NCI-H524 (cell line): ENCODE results near the gene AHCYL2.
"Not testable (repeated sequence)": the region's sequence is repeated elsewhere in the genome, so short reads cannot be mapped to it uniquely, and the experiment has no call there.

Source experiments
- DNase-seq, 2 experiments: peaks; one replicate each; lab custom pipeline; 2025; lab: John Stamatoyannopoulos, UW

The AHCYL2 gene

GRCh38 chr7:129383542-129384132, 158.8 kb downstream of the AHCYL2 start:
- DNase-seq: no peak

DNA sequence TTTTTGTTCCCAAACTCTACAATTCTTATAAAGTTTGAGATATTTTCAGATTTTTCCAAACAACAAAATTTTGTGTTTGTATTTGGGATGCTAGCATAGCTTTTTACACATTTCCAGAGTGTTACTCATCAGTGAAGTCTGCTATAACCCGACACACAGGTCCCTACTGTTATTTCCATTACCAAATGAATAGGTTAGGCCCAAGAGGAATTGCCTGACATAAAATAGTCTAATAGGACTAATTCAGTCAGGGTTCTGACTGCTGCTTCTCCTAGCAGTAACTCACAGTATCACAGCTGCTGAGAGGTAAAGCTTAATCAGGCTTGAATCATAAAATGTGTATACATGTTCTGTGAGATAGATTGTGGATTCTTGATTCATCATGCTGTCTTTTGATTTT, 160.3 kb downstream of the AHCYL2 start:
- DNase-seq: no peak

GRCh38 chr7:129385598-129385997, 160.8 kb downstream of the AHCYL2 start:
- DNase-seq: no peak

- DNase-seq: peak; percentile 47 to 75
Observed at GRCh38 chr7:129386506-129386905, 161.7 kb downstream of the AHCYL2 start.

DNA sequence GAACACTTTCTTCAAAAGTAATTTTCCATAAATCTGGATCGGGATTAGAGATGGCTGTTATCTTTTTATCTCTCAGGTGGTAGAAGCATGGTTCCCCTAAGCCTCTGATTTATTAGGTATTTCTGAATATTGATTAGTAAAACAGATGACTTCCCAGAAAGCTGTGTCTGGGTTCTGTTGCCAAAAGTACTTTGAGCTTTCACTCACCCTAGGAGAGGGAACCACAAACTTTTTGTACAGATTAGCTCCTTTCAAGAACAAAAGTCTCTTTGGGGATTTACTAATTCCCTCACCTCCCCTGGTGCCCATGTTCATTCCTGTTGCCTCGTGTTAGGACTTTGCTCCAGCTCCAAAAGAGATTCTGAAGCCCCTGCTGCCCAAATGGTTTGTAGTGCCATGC, 162.7 kb downstream of the AHCYL2 start:
- no peak for DNase-seq

- DNase-seq: no peak
Observed at GRCh38 chr7:129388333-129389098, 163.7 kb downstream of the AHCYL2 start.

- no peak for DNase-seq
Observed at GRCh38 chr7:129389829-129390228, 165.0 kb downstream of the AHCYL2 start.

DNA sequence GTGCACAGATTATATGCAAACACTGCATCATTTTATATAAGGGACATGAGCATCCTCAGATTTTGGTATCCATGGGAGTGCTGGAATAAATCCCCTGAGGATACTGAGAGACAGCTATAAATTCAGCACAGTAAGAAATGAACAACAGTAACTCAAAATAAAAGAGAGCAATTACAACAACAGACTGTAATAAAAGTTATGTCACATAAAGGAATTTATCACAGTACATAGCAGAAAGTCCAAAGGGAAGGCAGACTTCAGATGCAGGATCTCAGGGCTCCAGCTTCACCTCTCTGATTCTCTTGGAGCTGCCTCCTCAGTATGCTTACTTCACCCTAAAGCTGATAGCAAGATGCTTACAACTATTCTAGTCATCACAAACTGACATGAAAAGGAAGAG, 165.5 kb downstream of the AHCYL2 start:
- no peak for DNase-seq

GRCh38 chr7:129391546-129392171, 166.8 kb downstream of the AHCYL2 start:
- no peak for DNase-seq

DNA sequence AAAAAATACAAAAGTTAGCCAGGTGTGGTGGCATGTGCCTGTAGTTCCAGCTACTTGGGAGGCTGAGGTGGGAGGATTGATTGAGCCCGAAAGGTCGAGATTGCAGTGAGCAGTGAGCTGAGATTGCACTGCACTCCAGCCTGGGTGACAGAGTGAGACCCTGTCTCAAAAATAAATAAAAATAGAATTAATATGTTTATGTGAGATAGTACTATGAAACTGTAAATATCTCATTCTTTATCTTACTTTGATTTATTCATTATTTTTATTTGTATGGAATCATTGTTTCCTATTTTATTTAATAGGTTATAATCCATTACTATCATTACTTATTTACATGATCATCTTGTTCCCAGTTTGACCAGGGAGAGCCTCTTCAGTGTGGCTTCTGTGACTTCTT, 168.4 kb downstream of the AHCYL2 start:
- DNase-seq: no peak

DNA sequence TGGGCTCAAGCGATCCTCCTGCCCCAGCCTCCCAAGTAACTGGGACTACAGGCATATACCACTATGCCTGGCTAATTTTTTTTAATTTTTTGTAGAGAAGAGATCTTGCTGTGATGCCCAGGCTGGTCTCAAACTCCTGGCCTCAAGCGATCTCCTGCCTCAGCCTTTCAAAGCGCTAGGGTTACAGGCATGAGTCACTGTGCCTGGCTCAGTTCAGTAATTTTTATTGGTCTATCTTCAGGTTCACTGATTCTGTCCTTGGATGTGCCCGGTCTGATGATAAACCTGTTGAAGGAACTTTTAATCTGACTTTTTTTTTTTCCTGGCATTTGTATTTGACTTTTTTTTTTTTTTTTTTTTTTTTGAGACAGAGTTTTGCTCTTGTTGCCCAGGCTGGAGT, 169.3 kb downstream of the AHCYL2 start:
- DNase-seq: no peak

- DNase-seq: peak; percentile 23 to 49
Observed at GRCh38 chr7:129394982-129395914, 170.4 kb downstream of the AHCYL2 start.

GRCh38 chr7:129401228-129401966, 176.6 kb downstream of the AHCYL2 start:
- DNase-seq: no peak

GRCh38 chr7:129401967-129402860, 177.4 kb downstream of the AHCYL2 start:
- DNase-seq: no peak

- no peak for DNase-seq
Observed at GRCh38 chr7:129405527-129405926, 180.7 kb downstream of the AHCYL2 start.

GRCh38 chr7:129410238-129410637, 185.4 kb downstream of the AHCYL2 start:
- DNase-seq: not testable (repeated sequence)

- DNase-seq: no peak
Observed at GRCh38 chr7:129412501-129412900, 187.7 kb downstream of the AHCYL2 start.

DNA sequence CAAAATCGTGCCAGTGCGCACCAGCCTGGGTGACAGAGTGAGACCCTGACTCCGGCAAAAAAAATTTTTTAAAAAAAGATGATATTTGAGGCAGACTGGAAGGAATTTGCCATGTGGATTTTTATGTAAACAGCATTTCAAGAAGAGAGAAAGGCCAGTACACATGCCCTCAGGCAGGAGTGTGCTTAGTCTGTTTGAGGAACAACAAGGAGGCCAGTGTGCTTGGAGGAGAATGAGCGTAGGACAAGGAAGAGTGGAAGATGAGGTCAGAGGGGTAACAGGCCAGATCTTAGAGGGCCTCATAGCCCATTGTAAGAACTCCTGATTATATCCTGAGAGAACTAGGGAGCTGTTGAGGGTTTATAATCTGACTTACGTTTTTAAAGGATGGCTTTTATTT, 192.2 kb downstream of the AHCYL2 start:
- DNase-seq: no peak

- DNase-seq: no peak
Observed at GRCh38 chr7:129421717-129422250, 197.0 kb downstream of the AHCYL2 start.

GRCh38 chr7:129422727-129423126, 197.9 kb downstream of the AHCYL2 start:
- DNase-seq: no peak
